Measurements from ENCODE around the gene DCAF8L2.
"Not testable (repeated sequence)": the region's sequence is repeated elsewhere in the genome, so short reads cannot be mapped to it uniquely, and the experiment has no call there.

DCAF8L2 gene

GRCh38 chrX:27679281-27679680, 89.1 kb downstream of the DCAF8L2 start:
- no peak for DNase-seq (ENCODE audit: low read depth, low spot score)

- no peak for DNase-seq (ENCODE audit: low read depth, low spot score)
These were observed 90.6 kb downstream of the DCAF8L2 start for GRCh38 chrX:27680726-27681125.

GRCh38 chrX:27683566-27684208, 93.5 kb downstream of the DCAF8L2 start:
- DNase-seq (ENCODE audit: low read depth, low spot score): not testable (repeated sequence)

- no peak for DNase-seq (ENCODE audit: low read depth, low spot score)
These were observed 104.5 kb downstream of the DCAF8L2 start for GRCh38 chrX:27694667-27695066.

GRCh38 chrX:27706526-27706925, 116.4 kb downstream of the DCAF8L2 start:
- DNase-seq (ENCODE audit: low read depth, low spot score): no peak

- DNase-seq (ENCODE audit: low read depth, low spot score): no peak
These were observed 125.5 kb downstream of the DCAF8L2 start for GRCh38 chrX:27715610-27716009.

- DNase-seq (ENCODE audit: low read depth, low spot score): no peak
These were observed 138.1 kb downstream of the DCAF8L2 start for GRCh38 chrX:27728291-27728690.

- DNase-seq (ENCODE audit: low read depth, low spot score): no peak
These were observed 141.8 kb downstream of the DCAF8L2 start for GRCh38 chrX:27731962-27732361.

- no peak for DNase-seq (ENCODE audit: low read depth, low spot score)
These were observed 145.8 kb downstream of the DCAF8L2 start for GRCh38 chrX:27735914-27736313.

GRCh38 chrX:27740933-27741332, 150.8 kb downstream of the DCAF8L2 start:
- DNase-seq (ENCODE audit: low read depth, low spot score): no peak

GRCh38 chrX:27743521-27743920, 153.4 kb downstream of the DCAF8L2 start:
- DNase-seq (ENCODE audit: low read depth, low spot score): not testable (repeated sequence)

- no peak for DNase-seq (ENCODE audit: low read depth, low spot score)
These were observed 156.4 kb downstream of the DCAF8L2 start for GRCh38 chrX:27746516-27746915.

- not testable (repeated sequence) for DNase-seq (ENCODE audit: low read depth, low spot score)
These were observed 160.2 kb downstream of the DCAF8L2 start for GRCh38 chrX:27750298-27750697.

- no peak for DNase-seq (ENCODE audit: low read depth, low spot score)
These were observed 161.8 kb downstream of the DCAF8L2 start for GRCh38 chrX:27751976-27752375.

GRCh38 chrX:27765718-27766117, 175.6 kb downstream of the DCAF8L2 start:
- no peak for DNase-seq (ENCODE audit: low read depth, low spot score)

- no peak for DNase-seq (ENCODE audit: low read depth, low spot score)
These were observed 177.2 kb downstream of the DCAF8L2 start for GRCh38 chrX:27767387-27767786.

- DNase-seq (ENCODE audit: low read depth, low spot score): no peak
These were observed 185.8 kb downstream of the DCAF8L2 start for GRCh38 chrX:27775984-27776383.

GRCh38 chrX:27796640-27797257, 206.6 kb downstream of the DCAF8L2 start:
- DNase-seq (ENCODE audit: low read depth, low spot score): no peak

- DNase-seq (ENCODE audit: low read depth, low spot score): no peak
These were observed 207.4 kb downstream of the DCAF8L2 start for GRCh38 chrX:27797575-27797974.

Data from activated naive CD8-positive, alpha-beta T cell treated with anti-CD3 and anti-CD28 coated beads, Interleukin-2, amount 50 U/mL, for 16 hours (primary cell).